Stimulated activated CD8-positive, alpha-beta memory T cell treated with anti-CD3 and anti-CD28 coated beads, Interleukin-12 subunit alpha, Interleukin-12 subunit beta, amount 100 ng/mL, for 24 hours (primary cell): ENCODE data around the gene SRBD1.

Experiments used
- DNase-seq: peaks from one replicate; pipeline ENCODE4 v3.0.0-alpha.2; 2020; ENCODE audit errors: extremely low read depth

Gene SRBD1

GRCh38 chr2:45422921-45423320 lies 188.1 kb downstream of the SRBD1 start:
- DNase-seq = no peak

DNA sequence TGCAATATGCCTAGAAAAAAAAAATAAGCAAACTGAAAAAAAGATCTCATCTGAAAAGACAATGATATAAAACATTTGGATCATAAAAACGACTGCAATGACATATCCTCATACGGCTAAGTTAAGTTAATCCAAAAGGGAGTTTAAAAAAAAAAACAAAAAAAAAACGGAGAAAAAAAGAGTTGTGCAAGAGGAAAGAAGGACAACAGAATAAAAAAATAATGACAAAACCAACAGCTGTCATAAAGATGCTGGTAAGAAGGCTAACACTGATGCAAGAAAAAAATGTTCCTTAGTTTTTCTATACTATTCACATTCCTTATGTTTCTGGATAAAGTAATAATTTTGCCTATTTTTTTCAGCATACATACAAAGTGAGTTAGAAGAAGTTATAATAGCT lies 192.5 kb downstream of the SRBD1 start:
- no peak for DNase-seq

DNA sequence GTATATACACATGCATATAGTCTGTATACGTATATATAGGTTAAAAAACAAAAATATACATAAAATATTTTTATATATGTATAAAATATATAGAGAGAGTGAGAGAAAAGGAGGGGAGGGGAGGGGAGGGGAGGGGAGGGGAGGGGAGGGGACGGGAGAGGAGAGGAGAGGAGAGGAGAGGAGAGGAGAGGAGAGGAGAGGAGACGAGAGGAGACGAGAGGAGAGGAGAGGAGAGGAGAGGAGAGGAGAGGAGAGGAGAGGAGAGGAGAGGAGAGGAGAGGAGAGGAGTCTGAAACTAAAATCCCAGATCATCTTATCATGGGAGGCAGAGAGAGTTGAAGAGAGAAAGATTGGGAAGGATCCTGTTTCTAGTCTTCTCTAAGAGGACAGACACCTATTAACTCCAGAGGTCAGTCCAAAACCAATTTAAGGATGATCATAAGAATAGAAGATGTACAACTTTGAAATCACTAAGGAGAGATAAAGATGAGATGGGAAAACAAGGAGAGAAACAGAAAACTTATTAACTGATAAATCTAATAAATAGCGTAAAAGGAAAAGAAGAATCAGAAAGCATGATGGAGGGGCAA lies 195.4 kb downstream of the SRBD1 start:
- no peak for DNase-seq

DNA sequence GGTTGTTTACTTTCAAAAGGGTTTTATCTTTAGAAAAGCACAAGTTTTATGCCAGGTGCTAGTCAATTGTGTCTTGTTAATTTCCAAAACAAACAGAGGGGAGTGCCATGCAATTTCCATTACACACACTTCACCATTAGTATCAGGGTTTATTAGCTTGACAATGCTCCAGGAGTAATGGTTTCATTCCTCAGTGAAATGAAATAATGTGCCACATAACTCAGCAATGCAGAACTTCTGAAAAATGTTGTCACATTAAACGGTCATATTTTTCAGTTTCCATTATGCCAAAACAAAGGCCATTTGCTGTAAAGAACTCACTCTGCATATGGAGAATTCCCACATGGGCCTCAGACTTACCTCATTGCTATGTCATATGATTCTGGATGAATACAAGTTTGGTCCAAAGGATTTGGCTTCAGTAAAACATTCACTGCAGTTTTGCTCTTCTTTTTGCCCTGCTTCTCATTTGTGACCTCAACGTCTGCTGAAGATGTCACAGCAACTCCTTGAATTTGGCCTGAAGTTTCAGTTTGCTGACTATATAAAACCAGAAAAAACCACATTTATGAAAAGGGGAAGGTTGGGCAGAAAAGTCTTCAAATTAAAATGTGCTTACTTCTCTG lies 198.2 kb downstream of the SRBD1 start:
- DNase-seq = no peak

GRCh38 chr2:45409677-45410076 lies 201.4 kb downstream of the SRBD1 start:
- no peak for DNase-seq

DNA sequence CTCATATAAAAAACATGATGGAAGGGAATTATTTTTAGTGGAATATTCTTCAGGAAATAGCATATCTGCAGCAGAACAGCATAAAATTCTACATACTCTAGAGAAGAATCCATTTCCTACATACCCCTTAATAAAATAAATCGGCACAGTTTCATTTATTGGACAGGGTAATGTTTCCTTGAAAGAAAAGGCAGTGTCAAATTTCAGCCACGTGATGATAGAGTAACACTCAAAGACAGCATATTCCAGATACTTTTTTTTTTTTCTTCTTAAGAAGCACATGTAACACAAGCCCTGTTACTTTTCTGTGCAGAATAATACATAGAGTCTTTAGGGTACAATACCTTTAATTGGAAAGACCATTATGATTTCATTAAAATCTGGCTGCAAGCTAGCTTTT lies 204.4 kb downstream of the SRBD1 start:
- no peak for DNase-seq

DNA sequence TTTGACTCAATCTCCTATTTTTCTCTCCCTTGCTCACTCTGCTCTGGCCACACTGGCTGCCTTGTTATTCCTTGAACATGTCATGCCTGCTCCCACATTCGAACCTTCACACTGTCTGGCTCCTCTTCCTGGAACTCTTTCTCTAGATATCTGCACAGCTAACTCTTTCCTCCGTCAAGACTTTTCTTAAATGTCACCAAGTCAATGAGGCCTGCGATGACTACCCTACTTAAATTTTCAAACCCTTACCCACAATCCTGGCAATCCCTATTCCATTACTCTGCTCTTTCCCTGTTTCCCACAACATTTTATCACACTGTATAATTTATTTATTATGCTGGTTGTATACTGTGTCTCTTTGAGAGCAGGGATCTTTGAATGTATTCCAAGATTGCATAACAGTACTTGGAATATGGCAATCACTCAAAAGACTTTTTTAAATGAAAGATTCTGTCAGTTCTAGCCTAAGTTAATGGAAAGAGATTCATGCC lies 206.2 kb downstream of the SRBD1 start:
- no peak for DNase-seq

DNA sequence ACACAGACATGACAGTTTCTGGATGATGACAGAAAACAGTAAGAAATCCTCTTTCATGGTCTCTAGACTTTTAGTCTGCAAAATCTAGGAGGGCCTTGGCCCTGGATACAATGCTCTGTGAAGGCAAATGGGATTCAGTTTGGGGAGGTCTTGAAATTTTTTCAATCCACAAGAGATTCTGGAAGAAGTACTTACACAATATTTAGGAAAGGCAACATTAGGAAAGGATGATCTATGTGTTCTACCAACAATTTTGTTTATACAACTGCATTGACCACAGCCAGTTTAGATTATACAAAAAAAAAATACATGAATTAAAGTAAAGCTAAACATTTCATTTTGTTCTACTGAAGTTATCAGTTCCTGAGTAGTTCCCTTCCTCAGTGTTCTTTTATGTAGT lies 208.0 kb downstream of the SRBD1 start:
- no peak for DNase-seq

DNA sequence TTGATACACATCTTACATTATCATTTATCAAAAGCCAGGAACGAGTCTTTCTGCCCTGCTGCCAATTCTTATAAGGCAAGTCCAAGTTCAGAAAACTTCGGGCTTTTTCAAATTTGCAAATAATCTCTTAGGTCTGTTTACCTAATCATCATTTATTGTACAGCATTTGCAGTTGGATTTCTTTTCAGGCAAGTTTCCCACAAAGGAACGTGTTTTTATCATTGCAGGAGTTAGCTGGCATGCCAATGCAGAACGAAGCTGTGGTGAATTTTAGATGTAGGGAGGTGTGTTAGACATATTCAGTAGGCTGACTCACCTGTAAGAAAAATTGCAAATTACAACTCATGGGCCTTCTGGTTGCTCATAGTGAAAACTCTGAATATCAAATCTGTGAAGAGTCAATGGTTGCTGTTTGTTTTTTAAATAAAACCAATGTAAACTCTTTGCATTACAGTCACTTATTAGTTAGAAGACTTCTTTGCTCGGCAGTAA lies 209.6 kb downstream of the SRBD1 start:
- DNase-seq = no peak

- DNase-seq = no peak
Observed at GRCh38 chr2:45399040-45399784, 211.9 kb downstream of the SRBD1 start.

- no peak for DNase-seq
Observed at GRCh38 chr2:45397292-45397691, 213.8 kb downstream of the SRBD1 start.

GRCh38 chr2:45396671-45397070 lies 214.4 kb downstream of the SRBD1 start:
- no peak for DNase-seq

DNA sequence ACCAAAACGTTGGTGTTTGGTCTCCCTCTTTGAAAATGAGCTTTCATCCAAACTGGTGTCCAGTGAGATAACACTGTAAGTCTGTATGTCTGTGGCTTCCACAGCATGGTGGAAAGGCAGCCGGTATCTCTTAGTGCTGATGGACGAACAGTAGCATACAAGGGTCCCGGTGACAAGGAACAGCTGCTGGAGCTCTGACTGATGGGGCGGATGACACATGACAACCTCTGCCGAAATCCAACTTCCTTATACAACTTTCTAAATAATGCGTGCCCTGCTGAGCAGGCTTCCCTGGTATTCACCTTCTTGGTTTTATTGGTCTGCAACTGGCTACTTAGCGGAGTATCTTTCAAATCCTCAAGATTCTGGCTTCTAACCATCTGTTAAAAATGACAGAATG lies 216.2 kb downstream of the SRBD1 start:
- DNase-seq = no peak

DNA sequence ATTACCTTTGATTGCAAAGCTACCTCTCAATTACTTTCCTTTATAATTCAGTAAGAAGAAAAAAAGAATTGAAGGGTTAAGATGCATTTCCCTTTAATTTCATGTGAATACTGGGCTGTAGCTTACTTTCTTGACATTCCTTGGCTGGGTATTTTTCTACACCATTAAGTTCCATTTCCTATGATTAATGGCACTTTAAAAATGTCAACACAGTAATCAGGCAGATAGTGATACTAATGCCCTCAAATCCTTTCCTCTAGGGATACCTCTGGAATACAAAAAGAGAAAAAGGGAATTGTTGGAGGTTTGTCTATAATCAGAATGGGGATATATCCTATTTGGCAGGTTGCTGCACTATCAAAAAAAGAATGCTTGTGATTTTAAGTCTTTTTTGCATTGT lies 216.9 kb downstream of the SRBD1 start:
- DNase-seq = no peak

GRCh38 chr2:45391866-45392265 lies 219.2 kb downstream of the SRBD1 start:
- DNase-seq = no peak

- no peak for DNase-seq
Observed at GRCh38 chr2:45390861-45391260, 220.2 kb downstream of the SRBD1 start.

GRCh38 chr2:45390441-45390840 lies 220.6 kb downstream of the SRBD1 start:
- no peak for DNase-seq

DNA sequence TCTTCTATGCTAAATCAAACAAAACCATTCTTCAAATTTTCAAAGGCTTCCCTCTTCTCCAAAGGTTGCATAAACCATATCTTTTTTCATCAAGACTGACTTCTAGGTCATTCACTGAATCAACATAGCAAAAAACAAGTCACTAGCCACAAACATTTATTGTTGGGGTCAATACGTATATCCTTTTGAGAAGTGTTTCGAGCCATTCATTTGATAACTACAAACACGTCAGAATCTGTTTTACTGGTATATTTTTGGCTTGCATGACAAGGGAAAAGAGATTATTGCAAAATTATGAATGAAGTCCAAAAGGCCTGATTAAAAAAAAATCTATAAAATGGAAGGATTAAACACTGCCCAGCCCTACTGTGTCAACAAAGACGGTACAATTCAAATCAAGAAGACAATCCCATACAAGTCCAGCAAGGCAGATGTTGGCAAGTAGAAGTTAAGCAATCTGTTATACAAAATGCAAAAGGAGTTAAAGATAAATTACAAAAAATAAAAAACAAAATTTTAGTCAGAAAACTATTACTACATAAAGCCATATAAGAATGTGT lies 222.4 kb downstream of the SRBD1 start:
- DNase-seq = no peak

DNA sequence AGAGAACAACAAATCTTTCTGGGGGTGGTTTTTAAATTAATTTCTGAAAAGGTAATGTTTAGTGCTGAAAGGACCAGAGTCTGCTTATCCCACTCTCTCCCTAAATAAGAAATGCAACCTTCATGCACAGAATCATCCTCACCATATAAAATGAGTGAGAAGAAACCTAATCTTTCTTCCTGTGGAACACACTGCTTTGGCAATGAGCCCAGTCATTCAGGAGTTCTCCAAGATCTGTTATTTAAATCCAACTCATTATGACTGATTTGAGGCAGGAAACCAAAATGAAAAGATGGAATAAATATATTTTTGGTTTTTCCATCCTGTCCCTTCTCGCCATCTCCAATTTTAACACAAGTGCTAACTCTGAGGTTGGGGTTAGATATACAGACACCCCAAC lies 228.3 kb downstream of the SRBD1 start:
- no peak for DNase-seq

GRCh38 chr2:45380131-45380836 lies 230.8 kb downstream of the SRBD1 start:
- DNase-seq = no peak

- DNase-seq = no peak
Observed at GRCh38 chr2:45379399-45380087, 231.5 kb downstream of the SRBD1 start.
